Smooth muscle cell of bladder (primary cell): Measurements from ENCODE around the gene TJP3. TPM values are rescaled to one million over a fixed set of nuclear protein-coding genes. Genes with fewer than 3 reads are reported as not detected.

ENCODE experiments used
- total RNA-seq: library from RNA; depleted of rRNA; stranded (reverse); fragments of >200 nt; gene quantifications from 2 replicates; pipeline ENCODE4 v1.2.3, GENCODE V29; 2014

Gene TJP3, protein sequence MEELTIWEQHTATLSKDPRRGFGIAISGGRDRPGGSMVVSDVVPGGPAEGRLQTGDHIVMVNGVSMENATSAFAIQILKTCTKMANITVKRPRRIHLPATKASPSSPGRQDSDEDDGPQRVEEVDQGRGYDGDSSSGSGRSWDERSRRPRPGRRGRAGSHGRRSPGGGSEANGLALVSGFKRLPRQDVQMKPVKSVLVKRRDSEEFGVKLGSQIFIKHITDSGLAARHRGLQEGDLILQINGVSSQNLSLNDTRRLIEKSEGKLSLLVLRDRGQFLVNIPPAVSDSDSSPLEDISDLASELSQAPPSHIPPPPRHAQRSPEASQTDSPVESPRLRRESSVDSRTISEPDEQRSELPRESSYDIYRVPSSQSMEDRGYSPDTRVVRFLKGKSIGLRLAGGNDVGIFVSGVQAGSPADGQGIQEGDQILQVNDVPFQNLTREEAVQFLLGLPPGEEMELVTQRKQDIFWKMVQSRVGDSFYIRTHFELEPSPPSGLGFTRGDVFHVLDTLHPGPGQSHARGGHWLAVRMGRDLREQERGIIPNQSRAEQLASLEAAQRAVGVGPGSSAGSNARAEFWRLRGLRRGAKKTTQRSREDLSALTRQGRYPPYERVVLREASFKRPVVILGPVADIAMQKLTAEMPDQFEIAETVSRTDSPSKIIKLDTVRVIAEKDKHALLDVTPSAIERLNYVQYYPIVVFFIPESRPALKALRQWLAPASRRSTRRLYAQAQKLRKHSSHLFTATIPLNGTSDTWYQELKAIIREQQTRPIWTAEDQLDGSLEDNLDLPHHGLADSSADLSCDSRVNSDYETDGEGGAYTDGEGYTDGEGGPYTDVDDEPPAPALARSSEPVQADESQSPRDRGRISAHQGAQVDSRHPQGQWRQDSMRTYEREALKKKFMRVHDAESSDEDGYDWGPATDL
- total RNA-seq = not detected in 2 replicates

GRCh38 chr19:3708207-3708931 lies at the start of gene TJP3:
TSS of gene TJP3 (plus strand) at chr19:3708384. CDS start at chr19:3728433, 20,049 bp downstream.

DNA sequence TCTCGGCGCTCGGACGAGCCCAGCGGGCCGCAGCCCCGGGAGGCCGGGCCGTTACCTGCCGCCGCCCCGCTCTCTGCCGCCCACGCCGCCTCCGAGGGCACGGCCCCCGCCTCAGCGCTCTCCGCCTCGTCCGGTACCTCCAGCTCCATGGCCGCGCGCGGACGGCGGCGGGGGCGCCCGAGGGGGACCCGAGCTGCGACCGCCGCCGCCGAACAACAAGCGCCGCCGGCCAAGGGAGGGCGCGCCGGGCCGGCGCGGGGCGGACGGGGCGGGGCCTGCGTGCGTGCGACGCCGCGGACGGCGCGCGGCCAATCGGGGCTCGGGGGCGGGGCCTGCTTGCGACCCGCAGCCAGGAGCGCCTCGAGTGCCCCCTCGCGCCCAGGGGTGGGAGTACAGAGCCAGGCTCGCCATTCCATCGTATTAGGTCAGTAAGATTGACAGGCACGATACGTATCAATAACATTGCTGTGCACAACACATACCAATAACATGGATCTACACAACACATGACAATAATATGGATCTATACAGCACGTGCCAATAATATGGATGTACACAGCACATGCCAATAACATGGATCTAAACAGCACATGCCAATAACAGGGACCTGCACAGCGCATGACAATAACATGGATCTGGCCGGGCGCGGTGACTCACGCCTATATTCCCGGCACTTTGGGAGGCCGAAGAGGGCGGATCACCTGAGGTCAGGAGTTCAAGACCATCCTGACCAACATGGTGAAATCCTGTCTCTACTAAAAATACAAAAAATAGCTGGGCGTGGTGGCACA lies 7.7 kb upstream of the TJP3 start, which contains the start of gene PIP5K1C:
Gene PIP5K1C, minus strand, starts transcription at position 227 of the 791 bp plus-strand sequence. Its CDS starts 78 bp downstream, at position 149.

DNA sequence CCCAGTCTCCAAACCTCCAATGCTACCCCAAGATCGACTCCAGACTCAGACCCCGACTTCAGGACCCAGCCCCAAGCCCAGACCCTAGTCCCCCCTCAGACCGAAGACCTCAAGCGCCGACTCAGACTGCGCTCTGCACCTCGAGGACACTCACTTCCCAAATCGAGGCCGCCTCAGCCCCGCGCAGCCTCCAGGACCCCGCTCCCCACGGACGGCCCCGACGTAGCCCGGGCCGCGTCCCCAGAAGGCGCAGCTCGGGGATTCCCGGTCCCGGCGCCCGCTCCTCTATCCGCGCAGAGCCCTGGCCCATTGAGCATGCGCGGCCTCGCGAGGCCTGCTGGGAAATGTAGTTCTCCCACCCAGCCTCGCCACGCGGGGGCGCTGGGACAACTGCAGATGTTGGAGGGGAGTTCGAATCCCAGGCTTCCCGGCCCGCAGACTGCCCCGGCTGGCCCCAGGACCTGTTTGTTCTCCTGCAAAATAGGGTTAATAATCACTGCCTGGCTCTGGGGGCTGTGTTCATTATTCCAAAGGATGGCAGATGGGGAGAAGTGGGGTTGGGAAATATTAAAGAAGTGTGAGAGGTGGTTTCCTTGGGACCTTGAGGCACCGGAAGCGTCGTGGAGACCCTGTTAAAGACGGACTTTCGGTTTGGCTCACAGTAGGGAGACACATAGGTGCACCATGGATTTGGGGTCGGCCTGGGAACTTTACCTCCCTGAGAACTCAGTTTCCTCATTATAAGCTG lies 53.4 kb downstream of the TJP3 start, which contains the start of gene APBA3:
Gene APBA3, minus strand, starts transcription at position 311 of the 748 bp plus-strand sequence. CDS start 1,428 bp downstream, outside the sequence.

DNA sequence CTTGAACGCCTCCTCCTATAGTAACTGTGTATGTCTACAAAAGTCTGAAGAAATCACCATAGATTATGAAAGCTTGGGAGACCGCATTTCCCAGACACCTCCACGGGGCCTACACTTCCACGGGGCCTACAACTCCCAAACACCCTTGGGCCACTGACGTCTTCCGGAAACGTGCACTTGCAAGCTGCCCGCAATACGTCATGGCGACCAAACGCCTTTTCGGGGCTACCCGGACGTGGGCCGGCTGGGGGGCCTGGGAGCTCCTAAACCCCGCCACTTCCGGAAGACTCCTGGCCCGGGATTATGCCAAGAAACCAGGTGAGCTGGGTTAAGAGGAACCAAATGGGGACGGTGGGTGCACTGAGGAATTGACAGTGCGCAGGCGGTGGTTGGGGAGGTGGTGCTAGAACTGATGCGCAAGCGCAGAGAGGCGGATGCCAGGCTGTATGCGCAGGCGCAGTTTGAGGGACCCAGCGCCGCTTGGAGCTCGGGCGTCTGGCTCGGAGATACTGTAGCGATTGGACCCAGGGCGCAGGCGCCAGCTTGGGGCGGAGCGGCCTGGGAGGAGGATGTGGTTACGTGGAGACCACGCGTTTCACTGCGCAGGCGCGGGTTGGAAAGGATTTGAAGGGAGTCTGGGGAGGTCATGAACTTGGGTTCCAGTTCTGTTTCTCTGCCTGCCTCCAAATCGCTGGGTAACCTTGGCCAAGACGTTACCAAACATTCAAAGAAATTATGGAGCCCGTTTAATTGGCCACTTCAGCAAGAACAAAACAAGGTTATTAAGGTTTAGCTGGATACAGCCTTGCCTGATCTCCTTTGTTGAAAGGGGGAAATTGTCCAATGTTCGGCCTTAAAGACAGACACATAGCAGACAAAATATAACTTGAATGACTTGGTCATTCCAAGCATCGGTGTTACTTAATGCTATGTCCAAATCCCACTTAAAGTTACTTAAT lies 54.6 kb downstream of the TJP3 start, which contains the start of gene MRPL54:
Gene MRPL54, plus strand, starts transcription at position 182 of the 959 bp plus-strand sequence. Its CDS starts 19 bp downstream, at position 201.

GRCh38 chr19:3771906-3772455 lies 63.8 kb downstream of the TJP3 start, which contains the start of gene RAX2:
TSS of gene RAX2 (minus strand) at chr19:3772228. CDS start at chr19:3771742, 486 bp downstream.

GRCh38 chr19:3785938-3786824 lies 78.0 kb downstream of the TJP3 start, which contains the start of gene MATK:
TSS of gene MATK (minus strand) at chr19:3786381. CDS start at chr19:3785135, 1,246 bp downstream.

Other genes starting within 250 kb of the TJP3 start
- not detected in 2 replicates for gene SMIM24, start 227.9 kb upstream of the TJP3 start, total RNA-seq
- gene SMIM44, start 224.9 kb upstream of the TJP3 start, total RNA-seq = not detected in 2 replicates
- 7.7 and 9.5 TPM in 2 replicates for gene DOHH, start 207.7 kb upstream of the TJP3 start, total RNA-seq
- gene FZR1, start 202.1 kb upstream of the TJP3 start, total RNA-seq = 23.9 and 24.2 TPM in 2 replicates
- gene TEKTIP1, start 169.2 kb upstream of the TJP3 start, total RNA-seq = not detected in 2 replicates
- gene MFSD12, start 150.8 kb upstream of the TJP3 start, total RNA-seq = 68.6 and 114 TPM in 2 replicates
- 60.0 and 64.0 TPM in 2 replicates for gene HMG20B, start 135.4 kb upstream of the TJP3 start, total RNA-seq
- gene GIPC3, start 122.9 kb upstream of the TJP3 start, total RNA-seq = not detected in 2 replicates
- gene TBXA2R, start 101.5 kb upstream of the TJP3 start, total RNA-seq = 0.43 and 0.92 TPM in 2 replicates
- gene CACTIN, start 81.6 kb upstream of the TJP3 start, total RNA-seq = 21.3 and 22.4 TPM in 2 replicates
- gene PIP5K1C, start 7.9 kb upstream of the TJP3 start, total RNA-seq = 12.5 and 23.0 TPM in 2 replicates
- gene APBA3, start 53.3 kb downstream of the TJP3 start, total RNA-seq = 11.7 and 15.7 TPM in 2 replicates
- gene MRPL54, start 54.3 kb downstream of the TJP3 start, total RNA-seq = 45.1 and 73.7 TPM in 2 replicates
- not detected in 2 replicates for gene RAX2, start 63.8 kb downstream of the TJP3 start, total RNA-seq
- under 0.01 and 0.09 TPM in 2 replicates for gene MATK, start 78.0 kb downstream of the TJP3 start, total RNA-seq
- gene ZFR2, start 160.7 kb downstream of the TJP3 start, total RNA-seq = not detected in 2 replicates
- gene ATCAY, start 172.3 kb downstream of the TJP3 start, total RNA-seq = 0.18 and 0.28 TPM in 2 replicates
- not detected in 2 replicates for gene NMRK2, start 224.7 kb downstream of the TJP3 start, total RNA-seq